ENCODE results near the gene RABEP2. TPM values are rescaled to one million over a fixed set of nuclear protein-coding genes. Genes with fewer than 3 reads are reported as not detected.
"Not testable (repeated sequence)": the region's sequence is repeated elsewhere in the genome, so short reads cannot be mapped to it uniquely, and the experiment has no call there.

The RABEP2 gene
- total RNA-seq, 4 donors from 2014 or later = 18.9 to 30.2 (median 24.9) TPM

DNA sequence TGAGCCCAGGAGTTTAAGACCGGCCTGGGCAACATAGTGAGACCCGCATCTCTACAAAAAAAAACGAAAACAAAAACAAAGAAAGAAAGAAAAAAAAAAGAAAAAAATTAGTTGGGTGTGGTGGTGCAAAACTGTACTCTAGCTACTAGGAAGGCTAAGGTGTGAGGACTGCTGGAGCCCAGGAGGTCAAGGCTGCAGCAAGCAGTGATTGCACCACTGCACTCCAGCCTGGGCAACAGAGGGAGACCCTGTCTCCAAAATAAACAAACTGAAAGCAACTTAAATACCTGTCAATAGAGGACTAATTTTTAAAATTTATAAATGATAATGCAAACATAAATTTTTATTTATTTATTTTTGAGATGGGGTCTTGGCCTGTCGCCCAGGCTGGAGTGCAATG, 29.4 kb downstream of the RABEP2 start:
- ATAC-seq = no peak
- Histone ChIP-seq H3K27me3 (no peaks in the 10 kb centered on the region), H3K4me1 (no peaks in the 10 kb centered on the region), H3K9me3 (no peaks in the 10 kb centered on the region), H3K36me3 (no peaks in the 10 kb centered on the region), H3K4me3 (no peak overlapping the region), H3K27ac (no peak overlapping the region)
- WGBS, 2 donors (ENCODE audit: low coverage in 1 of 2) = 63 to 67% methylated on average over 1 to 2 of the region's 4 CpGs
- TF ChIP-seq POLR2AphosphoS5 (IDR thresholded peaks at IDR 0.05) (no peak), CTCF (IDR thresholded peaks at IDR 0.05) (no peak), POLR2A (IDR thresholded peaks at IDR 0.05) (no peak), EP300 (IDR thresholded peaks at IDR 0.05) (no peak)

- no peak for TF ChIP-seq EP300 (IDR thresholded peaks at IDR 0.05)
- no peak for TF ChIP-seq CTCF (IDR thresholded peaks at IDR 0.05)
- no peak for TF ChIP-seq POLR2AphosphoS5 (IDR thresholded peaks at IDR 0.05)
- no peak for TF ChIP-seq POLR2A (IDR thresholded peaks at IDR 0.05)
- H3K27me3 ChIP-seq = no peaks in the 10 kb centered on the region
- no peaks in the 10 kb centered on the region for H3K4me1 ChIP-seq
- no peak overlapping the region for H3K27ac ChIP-seq
- H3K9me3 ChIP-seq = no peaks in the 10 kb centered on the region
- H3K36me3 ChIP-seq = no peaks in the 10 kb centered on the region
- WGBS, 2 donors (ENCODE audit: low coverage in 1 of 2) = 78 to 93% methylated on average over 3 to 4 of the region's 4 CpGs
- no peak overlapping the region for H3K4me3 ChIP-seq
- ATAC-seq = no peak
Observed at GRCh38 chr16:28893291-28893690, 31.7 kb downstream of the RABEP2 start.

DNA sequence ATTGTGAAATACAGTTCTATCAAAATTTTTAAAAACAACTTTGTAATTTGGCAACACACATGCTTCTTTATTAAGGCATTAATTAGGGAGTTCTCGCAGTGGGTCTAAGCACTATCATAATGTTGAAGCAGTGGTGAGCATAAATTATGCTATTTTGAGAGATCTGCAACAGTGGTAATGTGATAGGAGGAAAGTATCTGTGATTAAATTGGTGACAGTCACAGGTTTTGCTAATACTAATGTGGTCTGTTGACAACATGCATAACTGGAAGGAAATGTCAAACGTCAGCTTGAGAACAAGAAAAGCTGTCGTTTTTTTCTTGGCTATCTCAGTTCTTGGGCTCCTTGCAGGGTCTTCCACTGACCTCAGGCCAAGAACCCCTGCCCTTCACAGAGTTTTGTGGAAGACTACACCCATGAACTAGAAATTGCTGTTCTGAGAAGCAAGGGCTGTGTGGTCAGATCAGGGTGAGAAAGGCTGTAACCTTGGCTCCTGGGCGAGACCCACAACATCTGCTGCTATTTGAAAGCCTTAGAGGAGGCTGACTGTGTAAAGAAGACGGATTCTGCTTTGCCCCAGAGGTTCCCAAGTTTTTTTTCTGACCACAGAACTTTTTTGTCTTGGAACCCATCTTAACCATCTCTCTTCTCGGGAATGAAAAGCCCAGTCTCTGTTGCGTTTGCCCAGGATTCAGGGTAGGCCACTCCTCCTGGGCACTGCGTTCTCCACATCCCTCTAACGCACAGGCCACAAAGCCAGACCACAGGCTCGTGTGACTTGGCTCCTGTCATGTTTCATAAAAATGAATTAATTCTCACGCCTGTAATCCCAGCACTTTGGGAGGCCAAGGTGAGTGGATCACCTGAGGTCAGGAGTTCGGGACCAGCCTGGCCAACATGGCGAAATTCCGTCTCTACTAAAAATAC, 32.8 kb downstream of the RABEP2 start:
- H3K4me3 ChIP-seq = no peak overlapping the region
- 65 to 81% methylated on average over 8 to 11 of the region's 14 CpGs for WGBS, 2 donors (ENCODE audit: low coverage in 1 of 2)
- TF ChIP-seq POLR2AphosphoS5 (IDR thresholded peaks at IDR 0.05) (no peak), EP300 (IDR thresholded peaks at IDR 0.05) (no peak), CTCF (IDR thresholded peaks at IDR 0.05) (no peak), POLR2A (IDR thresholded peaks at IDR 0.05) (no peak)
- H3K27ac ChIP-seq = no peak overlapping the region
- no peaks in the 10 kb centered on the region for H3K9me3 ChIP-seq
- H3K36me3 ChIP-seq = no peaks in the 10 kb centered on the region
- ATAC-seq = no peak
- no peaks in the 10 kb centered on the region for H3K4me1 ChIP-seq
- no peaks in the 10 kb centered on the region for H3K27me3 ChIP-seq

GRCh38 chr16:28890355-28890754, 34.7 kb downstream of the RABEP2 start:
- H3K4me1 ChIP-seq, H3K4me3 ChIP-seq, H3K36me3 ChIP-seq, H3K9me3 ChIP-seq, H3K27me3 ChIP-seq, H3K27ac ChIP-seq, ATAC-seq: not testable (repeated sequence)
- WGBS, 2 donors (ENCODE audit: low coverage in 1 of 2) = 93 to 95% methylated on average over 3 to 5 of the region's 5 CpGs

DNA sequence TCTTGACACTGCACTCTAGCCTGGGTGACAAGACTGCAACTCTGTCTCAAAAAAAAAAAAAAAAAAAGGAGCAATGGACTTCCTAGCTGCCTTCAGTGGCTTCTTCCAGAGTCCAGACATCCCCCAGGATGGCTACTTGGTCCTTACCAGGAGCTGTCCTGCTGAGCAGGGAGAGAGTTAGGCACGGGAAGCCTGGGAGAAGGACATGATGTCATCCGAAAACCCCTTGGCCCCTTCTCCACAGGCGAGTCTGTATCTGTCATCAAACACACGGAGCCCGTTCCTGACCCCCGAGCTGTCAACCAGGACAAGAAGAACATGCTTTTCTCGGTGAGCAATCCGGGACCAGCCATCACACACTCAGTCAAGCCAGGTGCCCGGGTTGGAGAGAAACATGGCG, 38.1 kb downstream of the RABEP2 start:
- Histone ChIP-seq H3K27ac (no peak overlapping the region), H3K9me3 (no peaks in the 10 kb centered on the region), H3K27me3 (peaks cover 16% of the 10 kb centered on the region), H3K4me3 (no peak overlapping the region), H3K4me1 (no peaks in the 10 kb centered on the region), H3K36me3 (no peaks in the 10 kb centered on the region)
- 48% methylated on average over 2 of the region's 10 CpGs; no CpG with 5 or more reads in 1 of the 2 donors for WGBS, 2 donors (ENCODE audit: low coverage in 1 of 2)
- TF ChIP-seq EP300 (IDR thresholded peaks at IDR 0.05) (no peak), POLR2AphosphoS5 (IDR thresholded peaks at IDR 0.05) (no peak), CTCF (IDR thresholded peaks at IDR 0.05) (no peak), POLR2A (IDR thresholded peaks at IDR 0.05) (no peak)
- no peak for ATAC-seq

Data from gastroesophageal sphincter (tissue), 4 donors.